Fibroblast of lung (primary cell): ENCODE measurements around the gene AVP. TPM values are rescaled to one million over a fixed set of nuclear protein-coding genes. Genes with fewer than 3 reads are reported as not detected.

Experiments used
- DNase-seq, 2 donors: peaks; one replicate each; pipeline versions ENCODE4 v3.0.0 to v3.0.0-alpha.2; 2010; ENCODE audit warnings: low read depth in 2 of 2
- H2AFZ ChIP-seq: 2 replicates; pipeline ENCODE4 v1.5.1; 2012; ENCODE audit warnings: low read length, control low read depth, inconsistent platforms
- H3K27ac ChIP-seq: 2 replicates; pipeline ENCODE4 v1.5.1; 2011; ENCODE audit warnings: low read length, control low read depth; ENCODE audit not compliant: insufficient read depth
- H3K27me3 ChIP-seq: 2 replicates; pipeline ENCODE4 v1.5.1; 2011; ENCODE audit warnings: mild to moderate bottlenecking, low read length; ENCODE audit not compliant: control insufficient read depth, insufficient read depth
- H3K36me3 ChIP-seq: 2 replicates; pipeline ENCODE4 v1.5.1; 2011; ENCODE audit warnings: low read length; ENCODE audit not compliant: control insufficient read depth, insufficient read depth
- H3K4me1 ChIP-seq: 2 replicates; pipeline ENCODE4 v1.5.1; 2011; ENCODE audit warnings: low read length; ENCODE audit not compliant: control insufficient read depth, insufficient read depth; ENCODE audit errors: extremely low read depth
- H3K4me2 ChIP-seq: 2 replicates; pipeline ENCODE4 v1.5.1; 2011; ENCODE audit warnings: low read length, control low read depth; ENCODE audit not compliant: insufficient read depth; ENCODE audit errors: extremely low read depth
- H3K4me3 ChIP-seq, 4 experiments: fragments of 200-600 bp in 1 of 4; sonication (generic) in 1 of 4; replicated peaks in 1 of 4; 2 replicates each; pipeline ENCODE4 v1.5.1; 2011 to 2016; ENCODE audit warnings: low read length in 4 of 4, low read depth in 3 of 4, mild to moderate bottlenecking in 3 of 4, control low read depth in 2 of 4, inconsistent platforms in 1 of 4, mixed read lengths in 1 of 4; ENCODE audit not compliant: insufficient read depth in 1 of 4; ENCODE audit errors: control extremely low read depth in 1 of 4
- H3K79me2 ChIP-seq: 2 replicates; pipeline ENCODE4 v1.5.1; 2012; ENCODE audit warnings: mild to moderate bottlenecking, low read length, inconsistent platforms; ENCODE audit not compliant: control insufficient read depth, insufficient read depth
- H3K9ac ChIP-seq: 2 replicates; pipeline ENCODE4 v1.5.1; 2011; ENCODE audit warnings: mild to moderate bottlenecking, low read length, control low read depth; ENCODE audit not compliant: insufficient read depth
- H3K9me3 ChIP-seq: 2 replicates; pipeline ENCODE4 v1.5.1; 2012; ENCODE audit warnings: low read depth, low read length; ENCODE audit not compliant: control insufficient read depth, insufficient read depth
- H4K20me1 ChIP-seq: 2 replicates; pipeline ENCODE4 v1.5.1; 2011; ENCODE audit warnings: low read length; ENCODE audit not compliant: control insufficient read depth, insufficient read depth; ENCODE audit errors: extremely low read depth
- EZH2 ChIP-seq: IDR thresholded peaks from 2 replicates; pipeline ENCODE4 v1.5.1; 2012; ENCODE audit warnings: low read length, control low read depth, mild to moderate bottlenecking; ENCODE audit errors: missing control alignments
- polyA plus RNA-seq, 2 donors: library from polyadenylated mRNA; depleted of rRNA in 1 of 2; stranded (reverse) in 1 of 2; unstranded in 1 of 2; fragments of >200 nt; gene quantifications; 2 replicates each; pipeline ENCODE4 v1.2.1, GENCODE V29; 2011 to 2012; ENCODE audit warnings: missing spikeins in 1 of 2
- total RNA-seq: library from RNA; depleted of rRNA; stranded (reverse); fragments of >200 nt; gene quantifications from 2 replicates; pipeline ENCODE4 v1.2.1, GENCODE V29; 2014
- TF ChIP-seq, protein P1 (sequence below), 2 donors: IDR thresholded peaks in 1 of 2; conservative IDR thresholded peaks in 1 of 2; 1 replicate in 1 of 2; 2 replicates in 1 of 2; pipeline ENCODE4 v1.5.1; 2011 to 2012; ENCODE audit warnings: low read length in 2 of 2, control low read depth in 1 of 2, inconsistent platforms in 1 of 2, low read depth in 1 of 2, mild to moderate bottlenecking in 1 of 2

AVP gene
- total and polyA plus RNA-seq, 2 donors (not counting 1 experiment from before 2014, with no cell fraction given), result not detected

DNA sequence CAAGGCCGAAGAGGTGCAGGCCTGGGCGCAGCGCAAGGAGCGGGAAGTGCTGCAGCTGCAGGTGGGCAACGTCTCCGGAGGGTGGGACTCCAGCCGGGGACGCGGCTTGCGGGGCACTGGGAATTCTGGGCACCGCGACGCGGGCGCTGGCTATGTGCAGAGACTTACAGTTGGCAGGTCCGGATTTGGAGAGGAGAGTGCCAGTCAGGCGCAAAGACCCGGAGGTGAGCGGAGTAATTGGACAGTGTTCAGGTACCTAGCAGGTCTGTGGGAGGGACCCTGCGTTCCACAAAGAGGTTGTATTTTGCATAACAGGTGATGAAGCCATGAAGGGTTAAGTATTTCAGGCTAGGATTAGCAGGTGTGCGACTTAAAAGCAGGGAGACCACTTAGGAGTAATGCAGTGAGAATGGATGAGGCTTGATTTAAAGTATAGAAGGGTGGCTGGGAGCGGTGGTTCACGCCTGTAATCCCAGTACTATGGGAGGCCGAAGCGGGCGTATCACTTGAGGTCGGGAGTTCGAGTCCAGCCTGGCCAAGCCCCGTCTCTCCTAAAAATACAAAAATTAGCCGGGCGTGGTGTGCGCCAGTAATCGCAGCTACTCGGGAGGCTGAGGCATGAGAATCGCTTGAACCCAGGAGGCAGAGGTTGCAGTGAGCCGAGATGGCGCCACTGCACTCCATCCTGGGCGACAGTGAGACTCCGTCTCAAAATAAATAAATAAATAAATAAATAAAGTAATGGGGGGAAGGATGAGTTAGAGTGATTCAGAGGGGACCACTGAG, 37.7 kb downstream of the AVP start:
- Histone ChIP-seq H3K27me3 (no peaks in the 10 kb centered on the region), H3K4me2 (peak overlapping the region; percentile 91), H2AFZ (no peak overlapping the region), H3K27ac (peak overlapping the region; percentile 83), H4K20me1 (no peaks in the 10 kb centered on the region), H3K4me1 (peaks cover 8% of the 10 kb centered on the region), H3K9me3 (no peaks in the 10 kb centered on the region), H3K79me2 (peaks cover 9% of the 10 kb centered on the region), H3K36me3 (peaks cover 17% of the 10 kb centered on the region), H3K4me3 (peak overlapping the region; percentile 80 to 91 (median 84)), H3K9ac (peak overlapping the region; percentile 73)
- peak in 1 of 2 donors; percentile 33 for DNase-seq
- TF ChIP-seq, protein P1, sequence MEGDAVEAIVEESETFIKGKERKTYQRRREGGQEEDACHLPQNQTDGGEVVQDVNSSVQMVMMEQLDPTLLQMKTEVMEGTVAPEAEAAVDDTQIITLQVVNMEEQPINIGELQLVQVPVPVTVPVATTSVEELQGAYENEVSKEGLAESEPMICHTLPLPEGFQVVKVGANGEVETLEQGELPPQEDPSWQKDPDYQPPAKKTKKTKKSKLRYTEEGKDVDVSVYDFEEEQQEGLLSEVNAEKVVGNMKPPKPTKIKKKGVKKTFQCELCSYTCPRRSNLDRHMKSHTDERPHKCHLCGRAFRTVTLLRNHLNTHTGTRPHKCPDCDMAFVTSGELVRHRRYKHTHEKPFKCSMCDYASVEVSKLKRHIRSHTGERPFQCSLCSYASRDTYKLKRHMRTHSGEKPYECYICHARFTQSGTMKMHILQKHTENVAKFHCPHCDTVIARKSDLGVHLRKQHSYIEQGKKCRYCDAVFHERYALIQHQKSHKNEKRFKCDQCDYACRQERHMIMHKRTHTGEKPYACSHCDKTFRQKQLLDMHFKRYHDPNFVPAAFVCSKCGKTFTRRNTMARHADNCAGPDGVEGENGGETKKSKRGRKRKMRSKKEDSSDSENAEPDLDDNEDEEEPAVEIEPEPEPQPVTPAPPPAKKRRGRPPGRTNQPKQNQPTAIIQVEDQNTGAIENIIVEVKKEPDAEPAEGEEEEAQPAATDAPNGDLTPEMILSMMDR (conservative IDR thresholded peaks at IDR 0.05 in 1 of 2, IDR thresholded peaks at IDR 0.05 in 1 of 2; ENCODE audit: low read depth in 1 of 2, low read length in 2 of 2), result no peak
- no peak for TF ChIP-seq EZH2

DNA sequence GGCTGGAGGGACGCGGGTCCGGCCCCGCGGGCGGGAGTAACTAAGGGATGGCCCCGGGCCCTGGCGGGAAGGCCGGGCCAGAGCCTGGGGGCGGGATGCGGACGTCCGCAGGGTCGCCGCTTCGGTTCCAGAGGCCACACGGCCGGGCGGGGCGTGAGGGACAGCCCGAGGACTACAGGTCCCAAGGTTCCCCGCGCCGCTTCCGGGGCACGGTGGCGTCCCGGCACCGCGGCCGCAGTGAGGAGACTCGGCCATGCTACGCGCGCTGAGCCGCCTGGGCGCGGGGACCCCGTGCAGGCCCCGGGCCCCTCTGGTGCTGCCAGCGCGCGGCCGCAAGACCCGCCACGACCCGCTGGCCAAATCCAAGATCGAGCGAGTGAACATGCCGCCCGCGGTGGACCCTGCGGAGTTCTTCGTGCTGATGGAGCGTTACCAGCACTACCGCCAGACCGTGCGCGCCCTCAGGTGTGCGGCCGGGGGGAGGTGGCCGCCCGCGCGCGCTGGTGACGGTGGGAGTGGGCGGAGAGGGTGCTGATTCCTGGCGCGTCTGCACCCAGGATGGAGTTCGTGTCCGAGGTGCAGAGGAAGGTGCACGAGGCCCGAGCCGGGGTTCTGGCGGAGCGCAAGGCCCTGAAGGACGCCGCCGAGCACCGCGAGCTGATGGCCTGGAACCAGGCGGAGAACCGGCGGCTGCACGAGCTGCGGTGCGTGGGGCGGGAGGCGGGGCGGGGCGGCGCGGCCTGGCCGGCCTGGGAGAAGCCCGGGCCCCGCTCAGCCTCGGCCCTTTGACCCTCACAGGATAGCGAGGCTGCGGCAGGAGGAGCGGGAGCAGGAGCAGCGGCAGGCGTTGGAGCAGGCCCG, 38.5 kb downstream of the AVP start, which contains the start of gene MRPS26:
Gene MRPS26, plus strand, starts transcription at position 237 of the 861 bp plus-strand sequence. Its CDS starts 17 bp downstream, at position 254.
- Histone ChIP-seq H3K27ac (peak within 1 kb of the TSS; percentile 83), H4K20me1 (no peaks in the 10 kb centered on the region), H3K9ac (peak within 1 kb of the TSS; percentile 73), H2AFZ (peak within 1 kb of the TSS; percentile 75), H3K4me3 (peak within 1 kb of the TSS; percentile 80 to 91 (median 84)), H3K79me2 (peaks cover 9% of the 10 kb centered on the region), H3K4me1 (peaks cover 11% of the 10 kb centered on the region), H3K27me3 (no peaks in the 10 kb centered on the region), H3K9me3 (no peaks in the 10 kb centered on the region), H3K4me2 (peak within 1 kb of the TSS; percentile 91), H3K36me3 (peaks cover 18% of the 10 kb centered on the region)
- TF ChIP-seq, protein P1 (conservative IDR thresholded peaks at IDR 0.05 in 1 of 2, IDR thresholded peaks at IDR 0.05 in 1 of 2; ENCODE audit: low read depth in 1 of 2, low read length in 2 of 2), result no peak
- DNase-seq, result peak; percentile 82 to 85
